Panc1 (cell line): Measurements from ENCODE around the gene ARL15. TPM values are rescaled to one million over a fixed set of nuclear protein-coding genes. Genes with fewer than 3 reads are reported as not detected.

Experiments
- ATAC-seq: fragments of 200-7000 bp; cut with Tn5 transposase; 2 replicates; pipeline ENCODE4 v1.9.1; 2020; ENCODE audit warnings: mild to moderate bottlenecking, moderate library complexity
- BruUV-seq: library from RNA; stranded (reverse); fragments of 400-500 nt; replicated peaks from 2 replicates; lab custom pipeline; 2021; lab: Mats Ljungman, UMichigan
- CTCF ChIA-PET: fragments of 300-600 bp; sonication (Branson Sonifier 250); formaldehyde crosslinking; loops from one replicate; lab custom pipeline; 2022; ENCODE audit warnings: antibody characterized with exemption; lab: Charles Lee
- POLR2A ChIA-PET: fragments of 300-600 bp; sonication (Branson Sonifier 250); formaldehyde crosslinking; loops from one replicate; lab custom pipeline; 2022; ENCODE audit warnings: antibody characterized with exemption; lab: Charles Lee
- DNase-seq: peaks from one replicate; pipeline ENCODE4 v3.0.0-alpha.2; 2010; ENCODE audit warnings: low read depth, low spot score
- H3K27ac ChIP-seq: 2 replicates; pipeline ENCODE4 v1.5.1; 2011; ENCODE audit warnings: mild to moderate bottlenecking, low read length, inconsistent platforms
- H3K27me3 ChIP-seq: fragments of 200-500 bp; sonication (Bioruptor generic); 2 replicates; pipeline ENCODE4 v1.6.0; 2014; ENCODE audit warnings: low read length, inconsistent platforms; ENCODE audit not compliant: control insufficient read depth, insufficient read depth
- H3K36me3 ChIP-seq: fragments of 200-500 bp; sonication (Bioruptor generic); 2 replicates; pipeline ENCODE4 v1.5.1; 2014; ENCODE audit warnings: inconsistent platforms, mild to moderate bottlenecking, low read length, moderate library complexity; ENCODE audit not compliant: control insufficient read depth, insufficient read depth
- H3K4me1 ChIP-seq: 2 replicates; pipeline ENCODE4 v1.5.1; 2011; ENCODE audit warnings: inconsistent platforms, mild to moderate bottlenecking, low read length, moderate library complexity; ENCODE audit not compliant: control insufficient read depth, insufficient read depth
- H3K4me3 ChIP-seq, 2 experiments: 2 replicates each; pipeline ENCODE4 v1.5.1; 2011 to 2012; ENCODE audit warnings: low read depth in 2 of 2, low read length in 2 of 2, mild to moderate bottlenecking in 2 of 2, inconsistent platforms in 1 of 2, moderate library complexity in 1 of 2
- H3K9me3 ChIP-seq: fragments of 200-500 bp; sonication (Bioruptor generic); 2 replicates; pipeline ENCODE4 v1.5.1; 2014; ENCODE audit warnings: low read depth, mild to moderate bottlenecking, inconsistent platforms, low read length, moderate library complexity; ENCODE audit not compliant: control insufficient read depth, insufficient read depth
- CTCF ChIP-seq: fragments of 450-650 bp; IDR thresholded peaks from 2 replicates; pipeline ENCODE4 v1.5.1; 2017; ENCODE audit warnings: mild to moderate bottlenecking
- POLR2AphosphoS5 ChIP-seq: IDR thresholded peaks from 2 replicates; pipeline ENCODE4 v1.6.1; 2012; ENCODE audit warnings: mild to moderate bottlenecking, low read depth, low read length, moderate library complexity
- REST ChIP-seq, 2 experiments: IDR thresholded peaks; 2 replicates each; pipeline ENCODE4 v1.6.1; 2011 to 2012; ENCODE audit warnings: low read depth in 2 of 2, control low read depth in 1 of 2, low read length in 1 of 2, mild to moderate bottlenecking in 1 of 2, moderate library complexity in 1 of 2; ENCODE audit not compliant: insufficient read depth in 1 of 2
- SIN3A ChIP-seq: IDR thresholded peaks from 2 replicates; pipeline ENCODE4 v1.6.1; 2012; ENCODE audit warnings: low read depth, mild to moderate bottlenecking, low read length, moderate library complexity, borderline replicate concordance; ENCODE audit not compliant: insufficient read depth
- TCF7L2 ChIP-seq: IDR thresholded peaks from 2 replicates; pipeline ENCODE4 v1.6.1; 2011; ENCODE audit warnings: mild to moderate bottlenecking, low read depth, low read length, inconsistent platforms
- in situ Hi-C: cut with HindIII; loops from 2 replicates; pipeline ENCODE4 v1.10.0; 2016; ENCODE audit warnings: low sequenced_read_pairs, low pct_unique_long_range_greater_than_20kb
- intact Hi-C: fragments of 100-400 bp; cut with micrococcal nuclease; formaldehyde crosslinking; loops from one replicate; pipeline ENCODE4 v1.10.0; 2022; ENCODE audit not compliant: unreplicated experiment
- total RNA-seq: library from RNA; stranded (reverse); gene quantifications from one replicate; pipeline ENCODE4 v1.2.1, GENCODE V29; 2021; ENCODE audit not compliant: unreplicated experiment

The ARL15 gene
- total RNA-seq, 1 experiment from 2014 or later = 16.5 TPM

- Histone ChIP-seq H3K9me3 (no peaks in the 10 kb centered on the region), H3K27me3 (no peaks in the 10 kb centered on the region), H3K27ac (no peak overlapping the region), H3K4me3 (no peak overlapping the region), H3K36me3 (no peaks in the 10 kb centered on the region), H3K4me1 (no peaks in the 10 kb centered on the region)
- in situ Hi-C loops (no loop called here), intact Hi-C loops (no loop called here)
- ATAC-seq = no peak
- ChIA-PET POLR2A (no interaction called here), CTCF (no interaction called here)
- no TSS peak for BruUV-seq
- TF ChIP-seq REST (IDR thresholded peaks at IDR 0.05; ENCODE audit: insufficient read depth in 1 of 2, low read depth in 2 of 2, low read length in 1 of 2) (no peak), SIN3A (no peak)
- DNase-seq = no peak
Measured at GRCh38 chr5:54103871-54104270, 206.5 kb downstream of the ARL15 start.

- no peak overlapping the region for H3K27ac ChIP-seq
- H3K4me1 ChIP-seq = no peaks in the 10 kb centered on the region
- no peak for ATAC-seq
- TF ChIP-seq SIN3A = no peak
- no peak for TF ChIP-seq REST (IDR thresholded peaks at IDR 0.05; ENCODE audit: insufficient read depth in 1 of 2, low read depth in 2 of 2, low read length in 1 of 2)
- TF ChIP-seq POLR2AphosphoS5 = no peak
- intact Hi-C loops (no loop called here), in situ Hi-C loops (no loop called here)
- ChIA-PET CTCF (no interaction called here), POLR2A (no interaction called here)
- no peaks in the 10 kb centered on the region for H3K36me3 ChIP-seq
- no peak for DNase-seq
- no peak overlapping the region for H3K4me3 ChIP-seq
- no peaks in the 10 kb centered on the region for H3K27me3 ChIP-seq
- H3K9me3 ChIP-seq = no peaks in the 10 kb centered on the region
- BruUV-seq = no TSS peak
Measured at GRCh38 chr5:54098267-54098666, 212.1 kb downstream of the ARL15 start.

- Histone ChIP-seq H3K4me3 (no peak overlapping the region), H3K27ac (no peak overlapping the region), H3K4me1 (no peaks in the 10 kb centered on the region), H3K27me3 (no peaks in the 10 kb centered on the region), H3K36me3 (no peaks in the 10 kb centered on the region), H3K9me3 (no peaks in the 10 kb centered on the region)
- TF ChIP-seq SIN3A (no peak), POLR2AphosphoS5 (no peak), TCF7L2 (no peak), CTCF (no peak), REST (IDR thresholded peaks at IDR 0.05; ENCODE audit: insufficient read depth in 1 of 2, low read depth in 2 of 2, low read length in 1 of 2) (no peak)
- BruUV-seq = no TSS peak
- in situ Hi-C loops (no loop called here), intact Hi-C loops (no loop called here)
- ChIA-PET POLR2A (no interaction called here), CTCF (no interaction called here)
- DNase-seq (no peak), ATAC-seq (no peak)
Measured at GRCh38 chr5:54095969-54096368, 214.4 kb downstream of the ARL15 start.
